SK-N-SH (cell line): Measurements from ENCODE around the gene LEF1.

ENCODE experiments used
- CTCF ChIP-seq: fragments of 200-600 bp; sonication (generic); IDR thresholded peaks from 2 replicates; pipeline ENCODE4 v1.6.1; 2017; ENCODE audit warnings: antibody characterized with exemption, mild to moderate bottlenecking, moderate library complexity
- EP300 ChIP-seq, 2 experiments: IDR thresholded peaks; 2 replicates each; pipeline versions ENCODE4 v1.4.0 to v1.6.1; 2012; ENCODE audit warnings: borderline replicate concordance in 1 of 2, low read depth in 1 of 2, low read length in 1 of 2
- GABPA ChIP-seq: IDR thresholded peaks from 2 replicates; pipeline ENCODE4 v1.4.0; 2012; ENCODE audit warnings: low read depth, mild to moderate bottlenecking
- NRF1 ChIP-seq: IDR thresholded peaks from 2 replicates; pipeline ENCODE4 v1.6.1; 2012; ENCODE audit warnings: low read depth, mild to moderate bottlenecking, low read length
- RAD21 ChIP-seq: IDR thresholded peaks from 2 replicates; pipeline ENCODE4 v1.6.1; 2012; ENCODE audit warnings: mild to moderate bottlenecking, low read length
- TAF1 ChIP-seq: IDR thresholded peaks from 2 replicates; pipeline ENCODE4 v1.6.1; 2012; ENCODE audit warnings: low read depth, mild to moderate bottlenecking, low read length, moderate library complexity, borderline replicate concordance
- USF2 ChIP-seq: fragments of 150-350 bp; IDR thresholded peaks from 2 replicates; pipeline ENCODE4 v1.6.1; 2017; ENCODE audit warnings: antibody characterized with exemption, low read length, low read depth, borderline replicate concordance
- YY1 ChIP-seq: IDR thresholded peaks from 2 replicates; pipeline ENCODE4 v1.4.0; 2012; ENCODE audit warnings: low read depth, mild to moderate bottlenecking

DNA sequence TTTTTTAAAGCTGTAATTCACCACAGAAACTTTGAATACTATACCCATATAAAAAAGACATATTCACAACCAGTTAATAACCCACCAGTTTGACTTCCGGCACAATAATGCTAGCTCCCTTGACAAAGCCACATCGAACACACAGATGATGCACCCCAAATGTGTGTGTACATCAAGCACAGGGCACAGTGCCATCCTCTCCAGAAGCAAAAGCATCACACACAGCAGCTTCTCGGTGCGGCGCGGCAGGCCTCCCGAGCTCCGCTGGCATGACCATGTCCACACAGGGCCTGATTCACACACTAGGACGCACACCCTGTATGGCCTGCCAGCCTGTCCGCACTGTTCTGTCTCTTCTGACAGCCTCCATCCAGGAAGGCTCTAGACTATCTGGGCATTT lies 88.0 kb downstream of the LEF1 start:
- TF ChIP-seq TAF1, result no peak
- no peak for TF ChIP-seq EP300 (IDR thresholded peaks at IDR 0.05; ENCODE audit: borderline replicate concordance in 1 of 2, low read depth in 1 of 2, low read length in 1 of 2)
- no peak for TF ChIP-seq USF2
- no peak for TF ChIP-seq NRF1
- no peak for TF ChIP-seq RAD21
- no peak for TF ChIP-seq GABPA
- TF ChIP-seq CTCF, result no peak
- TF ChIP-seq YY1, result no peak
